ENCODE results near the gene TTC34.
A peak's percentile ranks its signal among the peaks of the same experiment; 100 is the strongest.

The TTC34 gene

GRCh38 chr1:2587860-2588571 lies 213.5 kb downstream of the TTC34 start:
- DNase-seq (ENCODE audit: low spot score) = no peak

- peak; percentile 44 for DNase-seq (ENCODE audit: low spot score)
Observed at GRCh38 chr1:2587071-2587859, 214.2 kb downstream of the TTC34 start.

- DNase-seq (ENCODE audit: low spot score) = peak; percentile 98
Observed at GRCh38 chr1:2586154-2587070, 215.1 kb downstream of the TTC34 start, which contains the start of gene PRXL2B. TSS of gene PRXL2B (plus strand) at chr1:2586777. CDS start at chr1:2586886, 109 bp downstream.
